Ureter (tissue), 1 donor: ENCODE results near the gene IQCK. TPM values are rescaled to one million over a fixed set of nuclear protein-coding genes. Genes with fewer than 3 reads are reported as not detected.

Experiments used
- DNase-seq: peaks from one replicate; pipeline ENCODE4 v3.0.0-alpha.2; 2020; ENCODE audit warnings: low spot score
- total RNA-seq: library from RNA; stranded (reverse); gene quantifications from one replicate; pipeline ENCODE4 v1.2.4, GENCODE V29; 2023
- donor health status: DM: yes; HTN: yes; CAD: no.

IQCK gene
- total RNA-seq, 1 donor from 2014 or later: 33.2 TPM

DNA sequence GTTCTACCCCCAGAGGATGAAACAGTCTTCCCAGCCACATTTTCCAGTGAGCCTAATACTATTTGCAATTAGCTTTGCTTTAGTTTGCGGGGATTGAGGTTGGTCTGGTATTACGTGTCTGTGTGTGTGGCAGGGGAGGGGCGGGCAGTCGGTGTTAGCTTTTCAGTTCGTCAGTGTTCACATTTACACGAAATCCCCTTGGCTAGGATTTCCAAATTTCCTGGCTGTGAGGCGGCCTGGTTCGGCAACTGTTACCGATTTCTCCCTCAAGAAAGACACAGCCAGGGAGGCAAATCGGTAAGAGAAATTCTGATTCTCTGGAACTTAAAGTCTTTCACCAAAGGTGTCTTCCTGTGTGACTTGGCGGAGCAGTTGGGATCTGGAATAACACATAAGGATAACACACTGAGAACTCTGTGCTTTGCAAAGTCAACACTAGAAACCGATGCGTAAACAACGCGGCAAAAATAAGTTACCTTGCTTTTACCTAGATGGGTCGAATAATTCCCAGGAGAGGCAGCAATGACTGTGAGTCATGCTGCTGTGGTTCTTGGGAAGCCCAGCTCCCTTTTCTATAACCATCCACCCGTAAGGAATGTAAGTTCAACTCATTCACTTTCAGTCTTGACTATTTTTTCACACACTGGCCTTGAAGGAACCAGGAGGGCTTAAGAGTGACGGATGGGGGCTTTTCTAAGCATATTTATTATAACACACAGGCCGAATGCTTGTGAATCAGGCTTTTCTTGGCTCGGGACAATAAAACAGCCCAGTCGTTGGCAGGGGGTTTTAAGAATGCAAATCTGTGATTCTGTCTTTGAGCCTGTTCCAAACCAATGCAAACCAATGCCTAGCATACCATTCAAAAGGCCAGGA, 142.3 kb downstream of the IQCK start:
- DNase-seq: no peak

DNA sequence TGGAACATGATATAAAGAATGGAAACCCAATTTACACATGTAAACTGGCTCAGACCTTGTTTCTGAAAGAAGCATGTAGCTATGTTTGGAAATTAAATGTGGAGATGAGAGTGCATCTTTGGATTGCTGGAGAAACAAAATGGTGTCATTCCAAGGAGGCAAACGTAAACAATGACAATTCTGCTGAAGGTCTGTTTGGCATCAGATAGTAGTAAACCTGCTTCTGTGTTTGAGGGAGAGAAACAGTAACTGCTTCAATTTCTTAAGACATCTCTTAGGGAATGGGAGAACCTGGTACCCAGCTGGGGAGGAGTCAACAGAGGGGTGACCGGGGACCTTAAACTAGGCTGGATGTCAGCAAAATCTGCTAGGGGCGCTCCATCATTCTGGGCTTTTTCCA, 143.1 kb downstream of the IQCK start:
- no peak for DNase-seq

DNA sequence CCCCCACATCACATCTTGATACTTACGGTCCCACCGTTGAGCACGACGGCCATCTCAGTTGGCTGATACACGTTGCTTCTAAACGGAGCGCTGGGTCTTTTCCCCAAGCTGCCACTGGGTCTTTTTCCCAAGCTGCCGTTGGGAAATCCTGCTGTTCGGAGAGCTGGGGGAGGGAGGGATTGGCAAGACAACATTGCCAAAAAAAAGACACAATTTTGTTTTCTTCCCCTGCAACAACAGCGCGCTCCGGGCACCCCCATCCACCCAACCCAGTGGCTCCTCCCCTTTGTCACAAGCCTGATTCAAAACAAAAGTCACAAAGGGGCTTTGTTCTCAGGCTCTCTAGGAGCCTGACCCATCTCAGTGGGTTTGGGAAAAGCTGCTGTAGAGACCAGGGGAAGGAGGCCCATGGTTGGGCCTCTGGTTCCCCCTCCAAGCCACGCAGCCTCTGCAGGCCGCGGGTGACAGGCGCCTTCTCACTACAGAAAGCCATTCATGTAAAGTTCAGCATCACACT, 143.8 kb downstream of the IQCK start:
- no peak for DNase-seq

DNA sequence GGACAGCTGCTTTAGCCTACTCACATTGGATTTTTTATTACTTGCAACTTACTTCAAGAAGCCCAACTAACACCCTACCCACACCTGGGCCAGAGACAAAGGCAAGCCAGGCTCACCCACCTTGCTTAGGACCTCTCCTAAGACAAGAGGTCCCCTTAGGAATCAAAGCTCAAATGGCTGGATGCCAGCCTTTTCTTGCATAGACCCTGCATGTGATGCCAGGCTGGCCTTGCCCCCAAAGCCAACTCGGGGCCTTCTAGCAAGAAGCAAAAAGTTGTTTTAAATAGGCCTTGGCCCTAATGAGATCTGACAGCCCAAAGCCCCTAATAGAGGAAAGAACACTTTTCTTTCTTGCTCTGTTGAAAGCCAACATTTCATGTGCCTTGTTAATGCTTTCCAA, 145.9 kb downstream of the IQCK start:
- DNase-seq: no peak

DNA sequence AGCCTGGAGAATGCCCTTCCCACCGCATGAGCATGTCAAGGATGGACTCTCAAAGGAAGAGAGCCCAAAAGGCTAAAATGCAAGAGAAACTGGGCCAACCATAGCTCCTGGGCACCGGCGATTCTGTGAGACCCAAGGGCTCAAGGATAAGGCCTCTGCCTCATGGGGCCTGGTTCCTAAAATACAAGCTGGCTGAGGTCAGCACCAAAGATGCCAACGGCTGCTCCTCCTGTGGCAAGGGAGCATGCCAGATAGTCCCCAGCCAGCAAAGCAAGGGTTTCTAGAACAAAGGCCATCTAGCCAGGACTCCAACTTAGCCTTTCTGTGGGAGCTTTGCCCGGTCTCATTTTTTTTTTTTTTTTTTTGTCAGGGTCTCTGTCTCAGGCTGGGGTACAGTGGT, 146.5 kb downstream of the IQCK start:
- no peak for DNase-seq

DNA sequence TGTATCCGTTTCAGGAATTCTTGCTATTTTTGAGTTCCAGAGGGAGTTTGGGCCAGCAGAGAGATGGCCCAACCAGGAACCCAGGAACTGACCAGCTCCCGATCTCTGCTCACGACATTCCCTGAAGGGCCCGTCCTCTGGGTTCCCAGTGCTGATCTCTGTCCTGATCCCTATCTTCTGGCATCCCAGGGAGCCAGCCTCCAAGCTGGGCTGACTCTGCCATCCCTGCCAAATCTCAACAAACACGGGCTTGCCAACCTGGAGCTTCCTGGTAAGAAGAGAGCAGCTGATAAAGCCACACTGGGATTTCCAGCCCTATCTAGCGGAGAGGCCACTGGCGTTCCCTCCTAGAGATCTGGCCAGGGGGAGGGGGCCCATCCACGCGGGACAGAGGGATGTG, 150.3 kb downstream of the IQCK start:
- DNase-seq: no peak

DNA sequence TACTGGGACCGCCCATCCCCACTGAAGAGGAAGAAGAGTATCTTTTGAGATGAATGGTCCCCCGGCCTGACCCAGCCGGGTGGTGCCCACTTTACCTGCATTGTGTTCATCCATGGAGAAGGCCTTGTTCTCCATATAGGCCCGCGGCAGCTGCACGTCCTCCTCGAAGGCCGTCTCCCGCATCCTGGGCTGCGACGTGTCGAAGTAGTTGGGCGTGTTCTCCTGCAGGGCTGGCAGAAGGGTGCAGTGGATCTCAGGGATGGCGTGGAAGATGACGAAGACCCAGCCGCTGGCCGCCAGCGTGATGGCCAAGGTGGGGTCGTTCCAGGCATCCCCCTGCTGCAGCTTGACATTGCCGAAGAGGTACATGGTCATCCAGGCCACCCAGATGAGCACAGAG, 153.7 kb downstream of the IQCK start:
- no peak for DNase-seq

DNA sequence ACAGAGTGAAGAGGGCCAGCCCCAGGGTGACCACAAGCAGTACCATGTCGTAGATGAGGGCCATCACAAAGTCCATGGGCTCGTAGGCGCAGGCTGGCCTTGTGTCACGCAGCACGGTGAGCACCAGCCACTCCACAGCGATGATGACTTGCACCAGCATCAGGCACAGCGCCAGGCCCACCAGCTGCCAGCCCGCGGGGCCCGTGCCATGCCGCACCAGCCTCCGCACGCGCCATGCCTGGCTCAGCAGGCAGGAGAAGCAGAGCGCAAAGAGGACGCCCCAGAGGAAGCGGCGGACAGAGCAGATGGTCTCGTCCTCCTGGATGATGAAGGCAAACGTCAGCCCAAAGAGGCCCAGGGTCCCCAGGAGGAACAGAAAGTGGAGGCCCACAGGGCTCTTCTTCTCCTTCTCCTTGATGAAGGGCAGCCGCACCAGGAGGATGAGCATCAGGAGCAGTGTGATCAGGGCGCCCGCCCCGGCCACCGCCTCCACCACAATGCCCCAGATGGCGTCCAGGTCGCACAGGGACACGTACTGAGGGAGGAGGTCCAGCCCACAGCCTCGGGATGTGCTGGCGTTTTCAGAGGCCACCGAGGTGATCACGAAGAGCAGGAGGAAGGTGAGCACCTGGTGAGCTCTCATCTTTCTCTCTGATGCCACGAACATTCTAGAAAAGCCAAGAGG, 154.2 kb downstream of the IQCK start:
- DNase-seq: no peak

DNA sequence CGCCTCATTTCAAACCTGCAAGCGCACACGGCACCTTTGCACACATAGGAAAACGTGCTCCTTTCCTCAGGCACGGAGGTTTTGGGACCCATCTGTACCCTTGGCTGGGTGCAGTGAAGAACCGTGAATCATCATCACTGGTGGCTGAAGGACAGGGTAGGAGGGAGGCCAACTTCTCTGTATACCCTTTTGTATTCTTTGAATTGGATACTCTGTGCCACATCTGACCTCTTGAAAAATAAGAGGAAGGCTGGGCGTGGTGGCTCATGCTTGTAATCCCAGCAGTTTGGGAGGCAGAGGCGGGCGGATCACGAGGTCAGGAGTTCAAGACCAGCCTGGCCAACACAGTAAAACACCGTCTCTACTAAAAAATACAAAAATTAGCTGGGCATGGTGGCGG, 154.9 kb downstream of the IQCK start:
- DNase-seq: no peak

DNA sequence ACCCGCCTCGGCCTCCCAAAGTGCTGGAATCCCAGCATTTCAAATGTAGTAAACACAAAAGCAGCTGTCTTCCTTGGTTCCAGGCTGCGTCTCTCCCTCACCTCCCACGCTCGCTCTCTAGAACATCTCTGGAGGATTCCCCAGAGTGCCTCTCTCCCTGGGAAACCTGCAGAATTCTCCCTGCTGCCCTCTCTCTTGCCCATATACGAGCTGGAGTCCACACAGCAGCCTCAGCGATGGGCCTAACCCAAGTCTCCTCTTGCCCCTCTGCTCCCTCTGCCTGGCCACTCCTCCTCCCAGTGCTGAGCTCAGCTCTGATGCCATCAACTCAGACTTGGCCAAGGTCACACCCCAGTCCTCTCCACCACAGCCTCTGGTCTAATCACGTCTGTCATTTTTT, 156.0 kb downstream of the IQCK start:
- DNase-seq: no peak

DNA sequence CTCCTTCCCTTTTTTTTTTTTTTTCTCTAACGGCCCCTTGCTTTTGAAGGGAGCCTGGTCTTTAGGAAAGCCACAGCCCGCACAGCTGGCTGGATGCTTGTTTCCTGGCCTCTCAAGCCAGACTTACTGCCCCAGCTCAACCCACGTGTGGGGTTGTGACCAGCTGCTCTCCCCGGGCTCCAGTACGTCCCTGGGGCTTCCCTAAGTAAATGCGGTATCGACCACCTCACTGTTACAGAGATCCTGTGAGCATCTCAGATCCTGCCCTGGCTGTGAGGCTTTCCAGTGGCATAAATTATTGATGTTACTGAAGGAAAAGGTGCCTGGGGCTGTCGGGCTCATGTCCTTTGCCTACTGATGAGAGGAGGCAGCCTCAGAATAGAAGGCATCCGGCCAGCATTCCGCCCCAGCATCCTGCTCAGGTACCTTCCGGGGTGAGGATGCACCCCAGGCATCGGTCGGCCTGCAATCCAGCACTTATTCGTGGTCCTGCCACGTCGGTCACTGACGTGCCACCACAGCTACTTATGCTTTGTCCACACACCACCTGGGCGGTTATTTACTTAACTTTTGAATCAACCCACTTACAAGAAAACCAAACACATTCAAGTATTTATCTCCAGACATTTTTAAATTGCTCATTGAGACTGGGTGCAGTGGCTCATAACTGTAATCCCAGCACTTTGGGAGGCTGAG, 156.9 kb downstream of the IQCK start:
- DNase-seq: no peak

DNA sequence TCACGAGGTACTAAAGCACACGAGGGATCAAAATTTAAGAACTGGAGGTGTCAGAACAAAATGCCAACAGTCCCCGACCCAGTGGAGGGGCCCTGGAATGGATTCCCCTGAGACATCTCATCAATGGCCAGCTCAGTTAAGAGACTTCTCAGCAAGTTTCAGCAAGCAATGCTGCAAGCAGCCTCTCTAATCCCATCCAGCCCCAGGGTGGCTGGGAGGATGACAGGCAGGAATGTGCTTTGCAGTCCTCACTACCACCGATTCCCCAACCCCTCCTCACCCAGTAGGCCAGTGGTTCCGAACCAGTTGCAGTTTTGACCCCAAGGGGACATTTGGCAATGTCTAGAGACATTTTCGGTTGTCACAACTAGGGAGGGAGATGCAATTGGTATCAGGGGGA, 157.8 kb downstream of the IQCK start:
- DNase-seq: no peak

DNA sequence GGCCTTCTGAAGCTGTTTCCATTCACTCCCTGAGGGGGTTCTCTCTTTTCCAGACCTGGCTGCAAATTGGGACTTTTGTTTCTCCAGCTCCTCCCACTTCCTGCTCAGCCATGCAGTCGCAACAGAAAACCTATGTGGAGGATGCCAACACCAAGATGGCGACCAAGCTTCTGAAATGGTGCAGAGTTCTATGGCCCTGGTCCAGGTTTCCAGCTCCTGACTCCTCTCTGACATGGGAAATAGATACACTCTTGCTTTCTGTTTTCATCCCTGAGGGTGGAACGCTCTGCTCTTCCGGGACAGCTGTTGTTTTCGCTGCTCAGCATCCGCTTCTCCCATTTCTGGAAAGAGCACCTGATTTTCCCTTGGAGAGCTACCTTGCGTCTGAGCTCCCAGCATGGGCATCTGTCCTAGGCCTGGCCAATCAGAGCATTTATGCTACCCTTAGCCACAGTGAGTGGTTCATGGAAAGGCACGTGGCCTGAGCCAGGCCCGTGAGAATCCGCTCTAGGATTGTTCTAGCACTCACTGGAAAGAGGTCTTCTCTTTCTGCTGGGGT, 158.5 kb downstream of the IQCK start:
- no peak for DNase-seq

DNA sequence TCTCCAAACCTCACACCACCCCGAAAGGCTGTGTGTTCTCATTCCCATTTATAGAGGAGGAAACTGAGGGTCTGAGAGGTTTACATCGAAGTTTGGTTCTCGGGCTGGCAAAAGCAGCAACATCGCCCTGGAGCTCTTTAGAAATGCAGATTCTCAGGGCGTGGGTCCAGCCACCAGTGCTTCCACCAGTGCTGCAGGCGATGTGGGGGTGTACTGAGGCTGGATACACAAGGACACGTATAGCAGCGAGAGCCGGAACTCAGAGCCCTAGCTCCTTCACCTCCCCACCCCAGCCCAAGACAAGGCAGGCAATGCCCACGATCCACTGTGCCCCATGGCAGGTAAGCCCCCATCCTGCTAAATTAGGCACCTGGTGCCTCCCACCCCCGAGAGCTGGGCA, 160.7 kb downstream of the IQCK start:
- no peak for DNase-seq

DNA sequence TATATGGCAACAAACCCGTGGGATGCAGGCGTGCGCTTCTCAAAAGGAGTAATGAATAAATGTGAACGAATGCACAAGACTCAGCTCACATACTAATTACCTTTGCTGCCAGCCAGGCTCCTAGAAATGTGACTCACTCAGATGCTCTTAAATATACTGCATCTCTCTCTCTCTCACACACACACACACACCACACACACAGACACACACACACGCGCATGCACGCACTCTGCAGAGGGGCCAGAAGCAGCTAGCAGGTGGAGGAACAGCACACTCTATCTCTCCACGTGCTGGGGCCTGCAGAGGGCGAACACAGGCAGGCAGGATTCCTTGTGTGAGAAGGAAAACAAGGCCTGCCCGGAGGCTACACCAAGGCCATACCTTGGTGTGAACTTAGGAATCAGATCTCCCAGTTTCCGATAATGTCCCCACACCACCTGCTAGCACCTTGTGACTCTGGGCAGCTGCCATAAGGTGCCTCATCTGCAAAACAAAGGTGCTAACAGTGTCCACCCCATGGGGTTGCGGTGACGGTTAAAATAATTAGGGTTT, 161.2 kb downstream of the IQCK start:
- DNase-seq: peak; percentile 82

DNA sequence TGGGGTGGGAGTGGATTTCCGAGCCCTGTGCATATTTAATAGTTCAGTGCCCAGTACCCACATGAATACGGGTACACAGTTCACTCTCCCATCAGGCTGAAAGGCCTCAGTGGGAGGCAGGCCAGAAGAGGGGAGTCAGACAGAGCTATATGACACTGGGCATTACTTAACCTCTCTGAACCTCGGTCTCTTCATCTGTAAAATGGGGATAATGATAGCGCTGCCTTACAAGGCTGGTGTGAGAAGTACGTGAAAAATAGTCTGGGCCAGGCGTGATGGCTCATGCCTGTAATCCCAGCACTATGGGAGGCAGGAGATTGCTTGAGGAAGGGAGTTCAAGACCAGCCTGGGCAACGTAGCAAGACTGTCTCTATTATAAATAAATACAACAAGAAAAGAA, 163.0 kb downstream of the IQCK start:
- DNase-seq: no peak

DNA sequence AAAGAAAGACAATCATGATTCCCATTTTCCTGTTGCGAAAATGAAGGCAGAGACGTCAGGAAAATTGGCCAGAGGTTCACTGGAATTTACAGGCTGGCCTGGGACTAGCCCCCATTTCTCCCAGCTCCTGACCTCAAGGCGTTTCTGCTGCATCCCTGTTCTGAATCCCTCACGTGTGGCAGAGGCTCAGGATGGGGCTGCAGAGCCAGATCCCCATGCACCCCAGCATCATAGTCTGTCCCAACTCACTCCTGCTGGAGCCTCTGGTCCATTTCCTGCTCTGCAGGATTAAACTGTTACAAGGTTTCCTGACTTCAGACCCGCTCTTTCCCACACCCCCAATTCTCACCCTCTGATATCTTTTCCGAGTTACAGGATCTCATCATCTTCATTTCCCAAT, 163.7 kb downstream of the IQCK start:
- DNase-seq: no peak

DNA sequence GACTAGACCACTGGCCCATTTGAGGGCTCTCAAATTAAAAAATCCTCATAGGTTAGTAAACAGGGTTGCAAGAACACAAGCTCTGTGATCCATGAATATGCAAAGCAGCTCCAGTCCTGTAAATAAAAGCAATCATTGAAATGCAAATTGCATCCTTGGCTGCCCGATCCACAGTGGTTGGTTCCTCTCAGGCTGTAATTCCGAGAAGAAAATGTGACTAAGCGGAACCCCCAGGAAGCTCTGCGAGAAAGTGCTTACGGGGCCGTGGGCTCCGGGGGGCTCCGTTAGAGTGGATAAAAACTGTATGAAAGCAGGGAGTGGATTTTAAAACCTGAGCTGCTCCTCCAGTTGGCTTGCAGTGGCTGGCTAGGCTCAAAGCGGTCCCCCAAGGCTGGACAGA, 164.1 kb downstream of the IQCK start:
- no peak for DNase-seq

DNA sequence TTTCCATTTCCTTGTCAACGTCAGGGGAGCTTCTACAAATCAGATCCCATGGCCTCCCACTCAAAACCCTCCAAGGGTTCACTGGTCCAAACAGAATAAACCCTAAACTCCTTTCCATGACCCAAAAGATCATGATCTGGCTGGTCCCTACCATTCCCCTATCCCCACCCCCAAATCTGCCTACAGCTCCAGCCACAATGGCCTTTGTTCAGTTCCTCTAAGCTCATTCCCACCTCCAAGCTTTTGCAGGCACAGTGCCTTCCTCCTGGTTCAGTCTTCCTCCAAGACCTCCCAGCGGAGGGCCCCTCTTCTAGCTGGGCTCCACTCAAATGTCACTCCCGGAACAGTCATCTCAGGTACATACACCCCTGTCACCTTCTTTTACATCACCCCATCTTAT, 164.6 kb downstream of the IQCK start:
- DNase-seq: no peak

DNA sequence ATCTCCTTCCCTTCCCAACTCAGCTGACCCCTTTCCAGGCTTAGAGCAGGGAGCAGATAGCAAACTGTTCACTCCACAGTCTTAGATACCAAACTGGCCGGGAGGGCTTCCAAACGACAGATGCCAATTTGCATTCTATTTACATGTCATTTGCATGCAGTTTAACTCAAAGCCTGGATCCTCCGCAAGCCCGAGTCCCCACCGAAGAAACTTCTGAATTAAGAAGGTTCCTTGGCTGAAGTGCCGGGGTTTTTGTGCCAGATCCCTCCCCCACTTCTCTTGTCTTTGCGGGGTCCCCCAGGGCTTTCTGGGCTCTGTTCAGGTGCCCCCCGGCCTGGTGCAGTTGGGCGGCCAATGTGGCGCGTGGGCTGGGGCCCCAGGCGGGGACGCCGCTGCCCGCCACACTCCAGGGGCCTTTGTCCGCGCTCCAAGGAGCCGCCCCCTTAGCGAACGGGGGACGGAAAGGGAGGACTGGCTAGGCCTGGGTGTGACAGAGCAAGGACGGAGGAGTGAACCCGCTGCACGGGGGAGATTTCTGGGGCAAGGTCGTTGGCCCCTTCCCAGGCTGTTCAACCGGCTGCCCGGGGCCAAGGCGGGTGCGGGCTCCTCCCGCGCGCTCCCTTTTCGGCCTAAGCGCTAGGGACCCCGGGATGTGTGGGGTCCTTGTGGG, 165.4 kb downstream of the IQCK start:
- no peak for DNase-seq

DNA sequence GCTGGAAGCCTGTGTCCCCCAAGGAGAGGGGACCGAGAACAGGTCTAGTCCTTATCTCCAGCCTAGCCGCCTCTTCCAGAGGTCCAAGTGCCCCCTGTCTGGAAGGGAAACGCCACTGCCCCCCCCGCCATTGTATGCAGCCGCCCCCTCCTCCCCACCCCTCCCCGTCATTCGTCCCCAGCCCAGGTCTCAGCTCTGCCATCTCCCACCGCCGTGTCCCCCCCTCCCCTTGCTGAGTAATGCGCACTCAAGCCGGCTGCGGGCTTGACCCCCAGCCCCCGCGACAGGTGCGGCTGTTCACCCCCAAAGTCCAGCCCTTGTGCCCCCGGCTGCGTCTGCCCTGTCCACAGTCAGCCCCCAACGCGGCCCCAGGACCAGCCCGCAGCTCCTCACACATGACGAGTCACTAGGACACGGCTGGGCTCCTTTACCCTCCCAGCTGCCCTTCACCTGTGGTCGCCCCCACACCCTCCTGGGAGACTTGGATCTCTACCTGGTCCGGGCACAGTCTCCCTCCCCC, 166.0 kb downstream of the IQCK start:
- DNase-seq: no peak
